ENCODE measurements around the gene TSPAN14. TPM values are rescaled to one million over a fixed set of nuclear protein-coding genes. Genes with fewer than 3 reads are reported as not detected.

The TSPAN14 gene
- total RNA-seq, 1 experiment from 2014 or later: 73.5 TPM

GRCh38 chr10:80537086-80537735 lies 83.1 kb downstream of the TSPAN14 start:
- H3K4me3 Mint-ChIP-seq: no peak overlapping the region
- no peaks in the 10 kb centered on the region for H3K4me1 Mint-ChIP-seq
- POLR2A ChIA-PET: no interaction called here

More at GRCh38 chr10:80537086-80537735, 83.1 kb downstream of the TSPAN14 start:
- peaks cover 3% of the 10 kb centered on the region; the same call in 1 of the 2 replicates for H3K27me3 Mint-ChIP-seq (ENCODE audit: low read depth)
- CTCF ChIA-PET: interaction anchor here (1.3 to 2.4 kb wide), 4 partner anchors 26 to 62 kb away, joined by 3 to 10 read pairs (median 6); no protein-coding TSS in a partner anchor
- peaks cover 3% of the 10 kb centered on the region; the same call in 1 of the 2 replicates for H3K9me3 Mint-ChIP-seq
- DNase-seq (ENCODE audit: low spot score) (no peak), ATAC-seq (no peak)
- H3K36me3 Mint-ChIP-seq: peaks cover 12% of the 10 kb centered on the region
- H3K27ac Mint-ChIP-seq: no peak overlapping the region
- TF ChIP-seq, protein P1, sequence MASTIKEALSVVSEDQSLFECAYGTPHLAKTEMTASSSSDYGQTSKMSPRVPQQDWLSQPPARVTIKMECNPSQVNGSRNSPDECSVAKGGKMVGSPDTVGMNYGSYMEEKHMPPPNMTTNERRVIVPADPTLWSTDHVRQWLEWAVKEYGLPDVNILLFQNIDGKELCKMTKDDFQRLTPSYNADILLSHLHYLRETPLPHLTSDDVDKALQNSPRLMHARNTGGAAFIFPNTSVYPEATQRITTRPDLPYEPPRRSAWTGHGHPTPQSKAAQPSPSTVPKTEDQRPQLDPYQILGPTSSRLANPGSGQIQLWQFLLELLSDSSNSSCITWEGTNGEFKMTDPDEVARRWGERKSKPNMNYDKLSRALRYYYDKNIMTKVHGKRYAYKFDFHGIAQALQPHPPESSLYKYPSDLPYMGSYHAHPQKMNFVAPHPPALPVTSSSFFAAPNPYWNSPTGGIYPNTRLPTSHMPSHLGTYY (CRISPR knock-in tag; IDR thresholded peaks at IDR 0.05): no peak
- TF ChIP-seq ZNF138 (CRISPR knock-in tag; conservative IDR thresholded peaks at IDR 0.05): no peak
- TF ChIP-seq, protein P2, sequence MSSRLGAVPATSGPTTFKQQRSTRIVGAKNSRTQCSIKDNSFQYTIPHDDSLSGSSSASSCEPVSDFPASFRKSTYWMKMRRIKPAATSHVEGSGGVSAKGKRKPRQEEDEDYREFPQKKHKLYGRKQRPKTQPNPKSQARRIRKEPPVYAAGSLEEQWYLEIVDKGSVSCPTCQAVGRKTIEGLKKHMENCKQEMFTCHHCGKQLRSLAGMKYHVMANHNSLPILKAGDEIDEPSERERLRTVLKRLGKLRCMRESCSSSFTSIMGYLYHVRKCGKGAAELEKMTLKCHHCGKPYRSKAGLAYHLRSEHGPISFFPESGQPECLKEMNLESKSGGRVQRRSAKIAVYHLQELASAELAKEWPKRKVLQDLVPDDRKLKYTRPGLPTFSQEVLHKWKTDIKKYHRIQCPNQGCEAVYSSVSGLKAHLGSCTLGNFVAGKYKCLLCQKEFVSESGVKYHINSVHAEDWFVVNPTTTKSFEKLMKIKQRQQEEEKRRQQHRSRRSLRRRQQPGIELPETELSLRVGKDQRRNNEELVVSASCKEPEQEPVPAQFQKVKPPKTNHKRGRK (CRISPR knock-in tag; IDR thresholded peaks at IDR 0.05; ENCODE audit: borderline replicate concordance): no peak
- TF ChIP-seq HMGA2 (CRISPR knock-in tag; IDR thresholded peaks at IDR 0.05): no peak
- TF ChIP-seq TCF7 (CRISPR knock-in tag; IDR thresholded peaks at IDR 0.05; ENCODE audit: low read depth): no peak
- TF ChIP-seq, protein P3, sequence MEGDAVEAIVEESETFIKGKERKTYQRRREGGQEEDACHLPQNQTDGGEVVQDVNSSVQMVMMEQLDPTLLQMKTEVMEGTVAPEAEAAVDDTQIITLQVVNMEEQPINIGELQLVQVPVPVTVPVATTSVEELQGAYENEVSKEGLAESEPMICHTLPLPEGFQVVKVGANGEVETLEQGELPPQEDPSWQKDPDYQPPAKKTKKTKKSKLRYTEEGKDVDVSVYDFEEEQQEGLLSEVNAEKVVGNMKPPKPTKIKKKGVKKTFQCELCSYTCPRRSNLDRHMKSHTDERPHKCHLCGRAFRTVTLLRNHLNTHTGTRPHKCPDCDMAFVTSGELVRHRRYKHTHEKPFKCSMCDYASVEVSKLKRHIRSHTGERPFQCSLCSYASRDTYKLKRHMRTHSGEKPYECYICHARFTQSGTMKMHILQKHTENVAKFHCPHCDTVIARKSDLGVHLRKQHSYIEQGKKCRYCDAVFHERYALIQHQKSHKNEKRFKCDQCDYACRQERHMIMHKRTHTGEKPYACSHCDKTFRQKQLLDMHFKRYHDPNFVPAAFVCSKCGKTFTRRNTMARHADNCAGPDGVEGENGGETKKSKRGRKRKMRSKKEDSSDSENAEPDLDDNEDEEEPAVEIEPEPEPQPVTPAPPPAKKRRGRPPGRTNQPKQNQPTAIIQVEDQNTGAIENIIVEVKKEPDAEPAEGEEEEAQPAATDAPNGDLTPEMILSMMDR (IDR thresholded peaks at IDR 0.05): no peak
- TF ChIP-seq ESRRA (CRISPR knock-in tag; IDR thresholded peaks at IDR 0.05; ENCODE audit: borderline replicate concordance): no peak
- TF ChIP-seq ZNF281 (CRISPR knock-in tag; IDR thresholded peaks at IDR 0.05): no peak
- TF ChIP-seq ATF6 (CRISPR knock-in tag; IDR thresholded peaks at IDR 0.05): no peak
- TF ChIP-seq OVOL2 (CRISPR knock-in tag; IDR thresholded peaks at IDR 0.05; ENCODE audit: borderline replicate concordance): no peak
- TF ChIP-seq AFF4 (CRISPR knock-in tag; IDR thresholded peaks at IDR 0.05; ENCODE audit: borderline replicate concordance): no peak
- TF ChIP-seq CDX4 (CRISPR knock-in tag; IDR thresholded peaks at IDR 0.05; ENCODE audit: borderline replicate concordance): no peak
- no peak for TF ChIP-seq ATF1 (CRISPR knock-in tag; IDR thresholded peaks at IDR 0.05)
- no peak for TF ChIP-seq TEAD4 (CRISPR knock-in tag; IDR thresholded peaks at IDR 0.05)
- TF ChIP-seq PREB (CRISPR knock-in tag; IDR thresholded peaks at IDR 0.05; ENCODE audit: borderline replicate concordance): no peak
- no peak for TF ChIP-seq NR2C2 (CRISPR knock-in tag; IDR thresholded peaks at IDR 0.05)
- no peak for TF ChIP-seq KAT7 (CRISPR knock-in tag; IDR thresholded peaks at IDR 0.05; ENCODE audit: borderline replicate concordance)
- TF ChIP-seq, protein P4, sequence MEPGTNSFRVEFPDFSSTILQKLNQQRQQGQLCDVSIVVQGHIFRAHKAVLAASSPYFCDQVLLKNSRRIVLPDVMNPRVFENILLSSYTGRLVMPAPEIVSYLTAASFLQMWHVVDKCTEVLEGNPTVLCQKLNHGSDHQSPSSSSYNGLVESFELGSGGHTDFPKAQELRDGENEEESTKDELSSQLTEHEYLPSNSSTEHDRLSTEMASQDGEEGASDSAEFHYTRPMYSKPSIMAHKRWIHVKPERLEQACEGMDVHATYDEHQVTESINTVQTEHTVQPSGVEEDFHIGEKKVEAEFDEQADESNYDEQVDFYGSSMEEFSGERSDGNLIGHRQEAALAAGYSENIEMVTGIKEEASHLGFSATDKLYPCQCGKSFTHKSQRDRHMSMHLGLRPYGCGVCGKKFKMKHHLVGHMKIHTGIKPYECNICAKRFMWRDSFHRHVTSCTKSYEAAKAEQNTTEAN (CRISPR knock-in tag; IDR thresholded peaks at IDR 0.05): no peak
- TF ChIP-seq ZNF219 (CRISPR knock-in tag; IDR thresholded peaks at IDR 0.05; ENCODE audit: borderline replicate concordance): no peak

Measured in WTC11 (cell line).